Tibial artery (tissue), 4 donors: ENCODE measurements around the gene UTS2.

Experiments used
- DNase-seq, 2 donors: peaks; one replicate each; pipeline ENCODE4 v3.0.0-alpha.2; 2019
- H3K27ac ChIP-seq, 2 donors: fragments of 200-600 bp; sonication (generic) in 1 of 2; 1 replicate in 1 of 2; 2 replicates in 1 of 2; pipeline ENCODE4 v1.5.1; 2018 to 2019; ENCODE audit warnings: mild to moderate bottlenecking in 1 of 2
- H3K27me3 ChIP-seq, 2 donors: fragments of 200-600 bp; sonication (generic) in 1 of 2; one replicate each; pipeline versions ENCODE4 v1.5.1 to v1.6.0; 2016 to 2019
- H3K36me3 ChIP-seq, 3 donors: fragments of 200-600 bp; sonication (generic) in 2 of 3; one replicate each; pipeline ENCODE4 v1.5.1; 2016 to 2019; ENCODE audit warnings: mild to moderate bottlenecking in 2 of 3
- H3K4me1 ChIP-seq, 4 donors: fragments of 200-600 bp; sonication (generic) in 2 of 4; 1 replicate in 3 of 4; 2 replicates in 1 of 4; pipeline ENCODE4 v1.5.1; 2016 to 2019
- H3K4me3 ChIP-seq, 2 donors: fragments of 200-600 bp; sonication (generic) in 1 of 2; 1 replicate in 1 of 2; 2 replicates in 1 of 2; pipeline ENCODE4 v1.5.1; 2018 to 2019; ENCODE audit warnings: mild to moderate bottlenecking in 2 of 2
- H3K9me3 ChIP-seq, 3 donors: fragments of 200-600 bp; sonication (generic) in 1 of 3; one replicate each; pipeline ENCODE4 v1.5.1; 2016 to 2019
- intact Hi-C: fragments of 100-400 bp; cut with DNase I; formaldehyde crosslinking; loops from one replicate; pipeline ENCODE4 v1.15.0; 2023; ENCODE audit warnings: low total_unique reads
- TF ChIP-seq, protein P1 (sequence below), 2 experiments: fragments of 200-600 bp in 1 of 2; fragments of 450-650 bp in 1 of 2; IDR thresholded peaks; one replicate each; pipeline ENCODE4 v1.5.1; 2017 to 2019; ENCODE audit warnings: antibody characterized with exemption in 2 of 2, mild to moderate bottlenecking in 1 of 2, moderate library complexity in 1 of 2

UTS2 gene

DNA sequence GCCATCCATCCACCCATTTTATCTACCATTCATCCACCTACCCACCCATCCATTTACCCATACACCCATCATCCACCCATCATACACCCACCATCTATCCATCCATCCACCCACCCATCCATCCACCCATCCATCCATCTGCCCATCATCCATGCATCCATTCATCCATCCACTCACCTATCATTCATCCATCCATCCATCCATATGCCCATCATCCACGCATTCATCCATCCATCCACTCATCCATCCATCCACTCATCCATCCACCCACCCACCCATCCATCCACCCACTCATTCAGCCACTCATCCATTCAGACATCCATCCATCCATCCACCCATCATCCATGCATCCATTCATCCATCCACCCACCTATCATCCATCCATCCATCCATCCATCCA is 31.9 kb upstream of the UTS2 start:
- TF ChIP-seq, protein P1, sequence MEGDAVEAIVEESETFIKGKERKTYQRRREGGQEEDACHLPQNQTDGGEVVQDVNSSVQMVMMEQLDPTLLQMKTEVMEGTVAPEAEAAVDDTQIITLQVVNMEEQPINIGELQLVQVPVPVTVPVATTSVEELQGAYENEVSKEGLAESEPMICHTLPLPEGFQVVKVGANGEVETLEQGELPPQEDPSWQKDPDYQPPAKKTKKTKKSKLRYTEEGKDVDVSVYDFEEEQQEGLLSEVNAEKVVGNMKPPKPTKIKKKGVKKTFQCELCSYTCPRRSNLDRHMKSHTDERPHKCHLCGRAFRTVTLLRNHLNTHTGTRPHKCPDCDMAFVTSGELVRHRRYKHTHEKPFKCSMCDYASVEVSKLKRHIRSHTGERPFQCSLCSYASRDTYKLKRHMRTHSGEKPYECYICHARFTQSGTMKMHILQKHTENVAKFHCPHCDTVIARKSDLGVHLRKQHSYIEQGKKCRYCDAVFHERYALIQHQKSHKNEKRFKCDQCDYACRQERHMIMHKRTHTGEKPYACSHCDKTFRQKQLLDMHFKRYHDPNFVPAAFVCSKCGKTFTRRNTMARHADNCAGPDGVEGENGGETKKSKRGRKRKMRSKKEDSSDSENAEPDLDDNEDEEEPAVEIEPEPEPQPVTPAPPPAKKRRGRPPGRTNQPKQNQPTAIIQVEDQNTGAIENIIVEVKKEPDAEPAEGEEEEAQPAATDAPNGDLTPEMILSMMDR (IDR thresholded peaks at IDR 0.05), result no peak
- no peaks in the 10 kb centered on the region for H3K9me3 ChIP-seq
- DNase-seq, result no peak
- H3K27me3 ChIP-seq, result peaks cover 0 to 26% of the 10 kb centered on the region in 2 donors
- no peak overlapping the region for H3K4me3 ChIP-seq
- H3K4me1 ChIP-seq, result no peaks in the 10 kb centered on the region
- intact Hi-C loops, result no loop called here
- no peak overlapping the region for H3K27ac ChIP-seq
- H3K36me3 ChIP-seq, result no peaks in the 10 kb centered on the region

DNA sequence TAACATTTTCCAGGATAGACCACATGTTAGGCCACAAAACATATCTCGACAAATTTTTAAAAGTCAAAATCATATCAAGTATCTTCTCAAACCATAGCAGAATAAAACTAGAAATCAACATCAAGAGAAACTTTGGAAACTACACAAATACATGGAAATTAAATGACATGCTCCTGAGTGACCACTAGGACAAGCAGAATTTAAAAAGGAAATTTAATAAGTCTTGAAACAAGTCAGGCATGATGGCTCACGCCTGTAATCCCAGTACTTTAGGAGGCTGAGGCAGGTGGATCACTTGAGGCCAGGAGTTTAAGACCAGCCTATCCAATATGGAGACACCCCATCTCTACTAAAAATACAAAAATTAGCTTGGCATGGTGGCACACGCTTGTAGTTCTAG is 26.4 kb upstream of the UTS2 start:
- H3K27ac ChIP-seq, result no peak overlapping the region
- H3K9me3 ChIP-seq, result peaks cover 0 to 15% (median 12%) of the 10 kb centered on the region in 3 donors
- no peaks in the 10 kb centered on the region for H3K36me3 ChIP-seq
- no peak for DNase-seq
- H3K4me1 ChIP-seq, result no peaks in the 10 kb centered on the region
- H3K4me3 ChIP-seq, result no peak overlapping the region
- intact Hi-C loops, result no loop called here
- peaks cover 0 to 7% of the 10 kb centered on the region in 2 donors for H3K27me3 ChIP-seq
- TF ChIP-seq, protein P1 (IDR thresholded peaks at IDR 0.05), result no peak

DNA sequence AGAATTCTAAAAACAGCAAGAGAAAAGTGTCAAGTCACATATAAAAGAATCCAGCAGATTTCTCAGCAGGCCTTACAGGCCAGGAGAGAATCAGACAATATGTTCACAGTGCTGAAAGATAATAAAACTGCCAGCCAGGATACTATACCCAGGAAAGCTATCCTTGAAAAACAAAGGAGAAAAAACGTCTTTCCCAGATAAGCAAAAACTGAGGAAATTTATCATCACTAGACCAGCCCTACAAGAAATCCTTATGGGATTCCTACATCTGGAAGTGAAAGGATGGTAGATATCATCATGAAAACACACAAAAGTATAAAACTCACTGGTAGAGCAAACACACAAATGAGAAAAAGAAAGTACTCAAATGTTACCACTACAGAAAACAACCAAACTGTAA is 25.2 kb upstream of the UTS2 start:
- Histone ChIP-seq H3K9me3 (peaks cover 0 to 15% (median 12%) of the 10 kb centered on the region in 3 donors), H3K36me3 (no peaks in the 10 kb centered on the region), H3K27me3 (peaks cover 0 to 7% of the 10 kb centered on the region in 2 donors), H3K4me1 (no peaks in the 10 kb centered on the region), H3K4me3 (no peak overlapping the region), H3K27ac (no peak overlapping the region)
- no peak for DNase-seq
- intact Hi-C loops, result no loop called here
- TF ChIP-seq, protein P1 (IDR thresholded peaks at IDR 0.05), result no peak

DNA sequence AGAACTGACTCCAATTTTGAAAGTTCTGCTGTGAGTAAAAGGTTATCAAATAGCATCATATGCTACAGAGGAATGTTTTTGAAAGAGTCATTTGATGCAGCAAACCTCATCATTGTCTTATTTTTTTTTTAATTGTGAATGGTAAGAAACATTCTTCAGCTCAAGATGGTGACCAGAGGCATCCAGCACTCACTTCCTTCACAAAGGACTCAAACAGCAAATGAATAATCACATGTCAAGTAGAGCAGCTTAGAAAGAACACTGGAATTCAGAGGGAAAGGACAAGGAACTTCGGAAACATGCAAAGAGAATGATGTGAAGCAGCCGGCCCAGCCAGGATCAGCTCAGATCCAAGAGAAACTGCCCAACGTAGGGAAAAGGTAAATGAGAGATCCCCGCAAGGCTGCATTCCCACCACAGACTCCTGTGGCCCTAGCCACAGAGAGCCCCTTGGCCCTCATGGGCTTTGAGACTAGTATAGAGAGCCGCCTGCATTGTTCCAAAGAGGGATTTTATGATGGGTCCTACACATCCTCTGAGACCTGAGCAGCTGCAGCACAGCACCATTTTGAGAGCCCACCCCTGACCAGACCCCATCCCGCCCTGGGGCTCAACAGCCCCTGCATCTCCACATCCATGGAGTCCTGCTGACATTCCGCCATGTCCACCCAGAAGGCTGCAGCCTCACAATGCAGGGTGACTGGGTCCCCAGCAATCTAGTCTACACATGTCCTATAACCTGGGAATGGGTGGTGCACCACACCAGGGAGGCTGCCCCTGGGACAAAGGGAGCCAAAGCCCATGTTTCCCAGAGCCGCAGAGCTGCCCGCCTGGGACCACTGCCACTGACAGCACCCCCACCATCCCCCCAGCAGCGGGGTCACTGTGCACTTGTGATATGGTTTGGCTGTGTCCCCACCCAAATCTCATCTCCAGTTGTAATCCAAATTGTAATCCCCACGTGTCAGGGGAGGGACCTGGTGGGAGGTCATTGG is 21.2 kb upstream of the UTS2 start:
- H3K4me1 ChIP-seq, result no peaks in the 10 kb centered on the region
- intact Hi-C loops, result no loop called here

DNA sequence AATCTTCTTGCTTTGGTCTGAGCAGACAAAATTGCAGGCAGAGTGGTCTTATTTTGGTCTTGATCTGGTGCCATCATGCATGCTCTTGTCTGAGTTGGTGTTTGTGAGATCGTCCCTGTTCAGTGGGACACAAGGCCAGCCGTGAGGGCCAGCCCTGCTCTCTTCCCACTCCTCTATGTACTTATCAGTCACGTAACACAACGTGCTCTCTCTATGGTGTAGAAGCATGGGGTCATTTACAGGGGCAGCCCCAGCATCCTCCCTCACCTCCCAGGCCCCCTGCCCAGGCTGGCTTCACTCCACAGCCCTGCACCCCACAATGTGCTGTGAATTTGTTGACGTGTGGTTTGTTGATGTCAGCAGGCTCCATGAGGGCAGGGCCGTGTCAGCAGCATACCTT is 18.3 kb upstream of the UTS2 start:
- H3K9me3 ChIP-seq, result no peaks in the 10 kb centered on the region
- intact Hi-C loops, result no loop called here
- H3K36me3 ChIP-seq, result no peaks in the 10 kb centered on the region
- no peaks in the 10 kb centered on the region for H3K4me1 ChIP-seq
- peaks cover 0 to 9% of the 10 kb centered on the region in 2 donors for H3K27me3 ChIP-seq
- no peak overlapping the region for H3K27ac ChIP-seq
- no peak for DNase-seq
- H3K4me3 ChIP-seq, result no peak overlapping the region
- TF ChIP-seq, protein P1 (IDR thresholded peaks at IDR 0.05), result no peak

More for the DNA sequence above, 21.2 kb upstream of the UTS2 start:
- Histone ChIP-seq H3K27ac (no peak overlapping the region), H3K36me3 (no peaks in the 10 kb centered on the region), H3K27me3 (peaks cover 0 to 7% of the 10 kb centered on the region in 2 donors), H3K4me3 (no peak overlapping the region), H3K9me3 (peaks cover 0 to 15% (median 12%) of the 10 kb centered on the region in 3 donors)
- DNase-seq, result no peak
- TF ChIP-seq, protein P1 (IDR thresholded peaks at IDR 0.05), result no peak
